GM15510 (cell line): ENCODE measurements around the gene DCTD.

Experiments
- POLR2A ChIP-seq: IDR thresholded peaks from 3 replicates; pipeline ENCODE4 v1.6.1; 2011; ENCODE audit warnings: borderline replicate concordance; ENCODE audit not compliant: insufficient read length; ENCODE audit errors: extremely low read depth

DCTD gene

DNA sequence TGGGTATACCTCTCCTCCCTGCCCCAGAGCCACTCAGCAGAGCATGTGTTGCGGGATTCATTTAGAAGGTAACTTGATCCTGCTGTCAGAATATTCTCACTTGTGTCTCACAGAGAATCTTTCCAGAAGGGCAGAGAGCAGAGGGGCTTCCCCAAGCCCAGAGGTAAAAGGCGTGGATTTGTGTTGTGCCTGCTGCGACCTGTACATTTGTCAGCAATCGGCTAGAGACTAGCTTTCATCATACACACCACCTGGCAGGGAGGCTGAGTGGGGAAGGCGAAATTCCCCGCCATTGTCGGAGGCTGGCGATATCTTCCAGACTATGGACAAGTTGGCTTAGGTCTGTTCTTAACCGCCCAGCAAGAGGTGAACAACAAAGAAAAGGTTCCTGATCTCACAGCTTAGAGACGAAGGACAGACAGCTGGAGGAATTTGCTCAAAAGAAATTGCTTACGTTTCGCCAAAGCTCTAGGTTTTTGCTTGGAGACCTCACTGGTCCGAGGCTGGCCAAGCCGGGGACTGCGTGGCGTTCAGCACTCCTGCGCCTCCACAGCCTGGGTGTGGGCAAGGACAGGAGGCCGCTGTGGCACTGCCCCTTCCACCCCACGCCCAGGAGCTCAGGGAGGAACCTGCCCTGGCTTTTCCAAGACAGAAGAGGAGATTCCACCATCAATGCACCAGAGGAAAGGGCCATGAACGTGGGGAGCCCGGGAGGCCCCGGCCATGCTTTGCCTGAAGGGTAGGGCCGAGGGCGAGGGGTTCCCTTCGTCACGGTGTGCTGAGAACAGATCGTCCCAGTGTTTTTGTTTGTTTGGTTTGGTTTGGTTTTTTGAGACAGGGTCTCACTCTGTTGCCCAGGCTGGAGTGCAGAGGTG, 69.4 kb downstream of the DCTD start:
- no peak for TF ChIP-seq POLR2A

DNA sequence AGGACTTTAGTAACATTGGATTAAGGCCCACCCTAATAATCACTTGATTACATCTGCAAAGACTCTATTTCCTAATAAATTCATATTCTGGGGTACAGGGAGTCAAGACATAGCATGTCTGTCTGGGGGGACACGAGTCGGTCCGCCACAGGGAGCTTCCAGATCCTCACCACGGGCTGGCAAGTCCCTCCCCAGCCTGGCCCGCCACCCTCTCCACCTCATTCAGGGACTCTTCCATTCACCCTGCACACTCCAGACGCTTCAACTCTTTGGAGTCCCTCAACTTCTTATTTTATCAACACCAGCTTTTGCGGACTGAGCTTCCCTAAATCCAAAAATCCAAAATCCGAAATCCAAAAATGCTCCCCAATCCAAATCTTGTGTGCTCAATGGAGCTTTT, 71.2 kb downstream of the DCTD start:
- TF ChIP-seq POLR2A = no peak

DNA sequence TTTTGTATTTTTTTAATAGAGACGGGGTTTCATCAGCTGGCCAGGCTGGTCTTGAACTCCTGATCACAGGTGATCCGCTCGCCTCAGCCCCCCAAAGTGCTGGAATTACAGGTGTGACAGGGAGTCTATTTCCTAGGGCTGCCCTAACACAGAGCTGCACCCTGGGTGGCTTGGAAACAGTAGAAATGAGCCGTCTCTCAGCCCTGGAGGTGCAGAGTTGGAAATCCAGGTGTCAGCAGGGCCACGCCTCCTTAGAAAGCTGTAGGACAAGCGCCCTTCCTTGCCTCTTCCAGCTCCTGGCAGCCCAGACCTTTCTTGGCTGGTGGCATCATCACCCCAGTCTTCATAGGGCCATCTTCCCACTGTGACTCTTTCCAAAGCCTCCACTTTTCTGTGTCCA, 71.6 kb downstream of the DCTD start:
- TF ChIP-seq POLR2A = no peak

DNA sequence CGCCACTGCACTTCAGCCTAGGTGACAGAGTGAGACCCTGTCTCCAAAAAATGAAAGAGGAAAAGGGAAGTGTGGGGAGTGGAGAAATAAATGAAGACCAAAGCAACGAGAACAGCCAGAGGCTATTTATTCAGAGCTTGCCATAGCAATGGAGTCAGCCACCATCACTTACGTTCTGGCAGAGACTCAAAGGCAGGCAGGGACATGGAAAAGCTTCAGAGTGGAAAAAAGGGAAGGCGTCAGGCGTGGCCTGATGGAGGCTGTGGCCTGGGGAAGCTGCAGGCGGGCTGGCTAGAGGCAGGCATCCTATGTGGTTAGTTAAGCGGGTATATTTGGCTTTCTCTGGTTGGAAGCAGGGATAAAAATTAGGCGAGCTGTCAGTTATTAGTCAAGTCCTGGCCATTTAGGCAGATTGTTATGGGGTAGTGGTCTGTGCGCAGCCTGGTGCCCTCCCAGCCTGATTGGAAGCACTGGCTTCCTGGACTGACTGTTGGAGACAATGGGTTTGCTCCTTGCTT, 73.3 kb downstream of the DCTD start:
- TF ChIP-seq POLR2A = no peak

DNA sequence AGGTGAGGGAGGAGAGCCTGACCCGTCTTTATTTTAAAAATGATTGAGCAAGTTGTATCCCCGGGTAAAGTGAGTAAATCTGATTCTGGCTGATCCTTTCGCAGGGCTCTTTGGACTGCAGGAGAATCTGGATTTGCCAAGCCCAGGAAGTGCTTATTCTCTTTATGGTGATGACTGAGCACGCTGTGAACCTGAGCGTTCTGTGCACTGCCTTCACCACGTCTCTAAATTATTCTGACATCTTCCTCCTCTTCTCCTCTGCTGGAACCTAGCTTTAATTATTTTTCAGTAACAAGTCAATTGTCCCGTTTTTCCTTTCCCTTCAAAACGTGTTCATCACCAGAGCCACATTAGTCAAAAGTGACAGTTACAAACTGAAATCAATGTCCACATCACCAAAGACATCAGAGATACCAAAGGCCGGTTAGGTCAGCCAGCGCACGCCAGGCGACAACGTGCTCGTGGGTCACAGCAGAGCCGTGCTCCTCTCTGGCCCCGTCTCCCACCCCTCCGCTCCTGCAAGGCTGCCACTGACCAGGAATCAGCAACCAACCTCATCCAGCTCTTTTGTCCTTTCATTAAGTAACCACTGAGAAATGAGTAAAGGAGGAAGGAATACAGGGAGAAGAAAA, 74.3 kb downstream of the DCTD start:
- TF ChIP-seq POLR2A = no peak

DNA sequence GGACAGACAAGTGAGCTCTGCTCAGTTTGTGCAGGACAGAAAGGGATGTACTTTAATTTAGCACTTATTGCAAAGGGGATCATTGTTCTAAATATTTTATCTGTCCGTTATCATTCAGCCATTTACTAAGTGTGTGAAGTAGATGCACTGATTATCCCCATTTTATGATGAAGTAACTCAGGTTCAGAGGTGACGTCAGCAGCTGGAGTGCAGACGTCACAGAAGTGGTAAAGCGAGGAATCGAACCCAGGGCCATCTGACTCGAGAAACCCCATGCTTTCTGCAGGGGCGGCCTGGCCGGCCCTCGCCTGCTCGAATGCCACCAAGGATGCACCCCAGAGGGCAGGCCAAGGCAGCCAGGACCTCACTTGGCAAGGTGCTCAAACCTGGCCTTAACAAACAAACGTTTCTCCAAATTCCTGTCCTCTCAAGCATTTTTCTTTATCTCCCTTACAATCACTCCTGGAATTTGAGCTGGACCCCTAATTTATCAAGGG, 75.0 kb downstream of the DCTD start:
- TF ChIP-seq POLR2A = no peak

DNA sequence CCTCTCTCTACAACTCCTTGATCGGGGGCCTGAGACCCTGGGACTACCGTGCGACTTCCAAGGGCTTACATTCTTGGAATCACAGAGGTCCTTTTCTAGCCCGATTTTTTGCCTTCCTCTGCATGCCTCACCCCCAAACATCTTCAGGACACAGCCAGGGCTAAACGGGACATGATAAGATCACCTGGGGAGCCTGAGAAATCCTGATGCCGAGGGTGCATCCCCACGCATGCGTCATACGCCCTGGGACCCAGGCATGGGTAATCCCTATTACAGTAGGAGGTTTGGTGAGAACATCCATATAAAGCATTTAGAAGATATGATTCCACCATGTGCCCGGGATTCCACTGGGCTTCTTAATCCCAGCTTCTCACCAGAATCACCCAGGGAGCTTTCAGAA, 77.1 kb downstream of the DCTD start:
- TF ChIP-seq POLR2A = no peak
